GM12878 (cell line): ENCODE measurements around the gene PHLPP1. TPM values are rescaled to one million over a fixed set of nuclear protein-coding genes. Genes with fewer than 3 reads are reported as not detected.

Experiments used
- ATAC-seq: fragments of 200-7000 bp; cut with Tn5 transposase; 3 replicates; pipeline ENCODE4 v1.9.1; 2020; ENCODE audit warnings: mild to moderate bottlenecking, moderate library complexity
- BruUV-seq: library from RNA; stranded (reverse); fragments of 400-500 nt; replicated peaks from 2 replicates; lab custom pipeline; 2021; lab: Mats Ljungman, UMichigan
- CTCF ChIA-PET: fragments of 300-600 bp; sonication (Branson Sonifier 250); formaldehyde crosslinking; extraction: SDS; loops from one replicate; lab custom pipeline; 2021; ENCODE audit warnings: inconsistent platforms; lab: Yijun Ruan, JAX
- POLR2A ChIA-PET: fragments of 350-600 bp; formaldehyde crosslinking; extraction: SDS; loops from one replicate; lab custom pipeline; 2021; ENCODE audit warnings: inconsistent platforms; lab: Charles Lee
- RAD21 ChIA-PET: fragments of 300-600 bp; sonication (Branson Sonifier 250); formaldehyde crosslinking; loops from one replicate; lab custom pipeline; 2023; ENCODE audit warnings: antibody characterized with exemption; ENCODE audit not compliant: unreplicated experiment; lab: Charles Lee
- SMC1A ChIA-PET: fragments of 300-600 bp; sonication (Branson Sonifier 250); formaldehyde crosslinking; loops from one replicate; lab custom pipeline; 2023; ENCODE audit not compliant: unreplicated experiment, uncharacterized antibody; lab: Charles Lee
- DNase-seq: peaks from one replicate; pipeline ENCODE4 v3.0.0-alpha.2; 2011; ENCODE audit warnings: low read depth, low spot score
- FAIRE-seq: peaks from 3 replicates; lab custom pipeline; 2011; peaks lifted over from hg19 to GRCh38; lab: Jason Lieb, UNC
- H2AFZ ChIP-seq: 2 replicates; pipeline ENCODE4 v1.6.0; 2011; ENCODE audit warnings: low read depth, low read length, control low read depth; ENCODE audit not compliant: control insufficient read depth
- H3K27ac ChIP-seq: 2 replicates; pipeline ENCODE4 v1.5.1; 2011; ENCODE audit warnings: control low read depth; ENCODE audit not compliant: control insufficient read depth, insufficient read depth
- H3K27me3 ChIP-seq, 2 experiments: replicated peaks in 1 of 2; 2 replicates each; pipeline versions ENCODE4 v1.6.0 to v1.6.1; 2011; ENCODE audit warnings: low read length in 1 of 2; ENCODE audit not compliant: control insufficient read depth in 2 of 2, insufficient read depth in 2 of 2
- H3K36me3 ChIP-seq, 2 experiments: 2 replicates each; pipeline ENCODE4 v1.5.1; 2011; ENCODE audit warnings: low read length in 1 of 2; ENCODE audit not compliant: control insufficient read depth in 2 of 2, insufficient read depth in 2 of 2
- H3K4me1 ChIP-seq: 2 replicates; pipeline ENCODE4 v1.6.1; 2011; ENCODE audit warnings: mild to moderate bottlenecking, low read length, moderate library complexity, mixed read lengths; ENCODE audit not compliant: control insufficient read depth, insufficient read depth
- H3K4me2 ChIP-seq: 2 replicates; pipeline ENCODE4 v1.6.0; 2011; ENCODE audit warnings: control low read depth; ENCODE audit not compliant: control insufficient read depth, insufficient read depth
- H3K4me3 ChIP-seq: fragments of 200-600 bp; sonication (generic); 2 replicates; pipeline ENCODE4 v1.5.1; 2016
- H3K79me2 ChIP-seq: 2 replicates; pipeline ENCODE4 v1.6.0; 2011; ENCODE audit warnings: low read length; ENCODE audit not compliant: control insufficient read depth, insufficient read depth
- H3K9ac ChIP-seq: 2 replicates; pipeline ENCODE4 v1.8.0; 2011; ENCODE audit warnings: low read length, control low read depth, mixed read lengths; ENCODE audit not compliant: control insufficient read depth, insufficient read depth
- H3K9me3 ChIP-seq: replicated peaks from 3 replicates; pipeline ENCODE4 v1.5.1; 2011; ENCODE audit warnings: mild to moderate bottlenecking, low read length; ENCODE audit not compliant: control insufficient read depth, insufficient read depth
- H4K20me1 ChIP-seq: 2 replicates; pipeline ENCODE4 v1.6.0; 2011; ENCODE audit not compliant: control insufficient read depth, insufficient read depth
- BCL3 ChIP-seq: IDR thresholded peaks from 2 replicates; pipeline ENCODE4 v1.6.1; 2011; ENCODE audit warnings: borderline replicate concordance, low read depth, mild to moderate bottlenecking, moderate library complexity, low read length; ENCODE audit not compliant: insufficient read depth, poor library complexity, severe bottlenecking
- CBX5 ChIP-seq: sonication (generic); IDR thresholded peaks from 2 replicates; pipeline ENCODE4 v1.6.1; 2016; ENCODE audit warnings: low read depth, moderate library complexity, mild to moderate bottlenecking, inconsistent platforms
- DPF2 ChIP-seq: fragments of 450-650 bp; IDR thresholded peaks from 2 replicates; pipeline ENCODE4 v1.6.1; 2017; ENCODE audit warnings: mild to moderate bottlenecking
- E2F4 ChIP-seq: IDR thresholded peaks from 2 replicates; pipeline ENCODE4 v1.6.1; 2012; ENCODE audit warnings: low read depth, low read length, improper control_type of control experiment
- EED ChIP-seq: sonication (generic); IDR thresholded peaks from 2 replicates; pipeline ENCODE4 v1.6.1; 2016; ENCODE audit warnings: antibody characterized with exemption, low read depth
- ESRRA ChIP-seq: IDR thresholded peaks from 2 replicates; pipeline ENCODE4 v1.6.1; 2012; ENCODE audit warnings: mild to moderate bottlenecking, low read length, improper control_type of control experiment
- GATAD2B ChIP-seq: fragments of 450-650 bp; conservative IDR thresholded peaks from 2 replicates; pipeline ENCODE4 v1.6.1; 2017; ENCODE audit warnings: low read depth, mild to moderate bottlenecking, moderate library complexity
- KAT2A ChIP-seq: conservative IDR thresholded peaks from 2 replicates; pipeline ENCODE4 v1.6.1; 2011; ENCODE audit warnings: low read depth, low read length; ENCODE audit not compliant: control insufficient read depth
- MEF2A ChIP-seq: IDR thresholded peaks from 2 replicates; pipeline ENCODE4 v1.6.1; 2011; ENCODE audit warnings: low read depth, mild to moderate bottlenecking, low read length, moderate library complexity; ENCODE audit not compliant: insufficient read depth
- MEF2B ChIP-seq: fragments of 450-650 bp; IDR thresholded peaks from 2 replicates; pipeline ENCODE4 v1.6.1; 2018; ENCODE audit warnings: mild to moderate bottlenecking, moderate library complexity; ENCODE audit not compliant: partially characterized antibody, poor library complexity, severe bottlenecking
- MTA2 ChIP-seq: fragments of 450-650 bp; IDR thresholded peaks from 2 replicates; pipeline ENCODE4 v1.6.1; 2016; ENCODE audit warnings: low read depth, mild to moderate bottlenecking, moderate library complexity
- NR2C1 ChIP-seq: fragments of 450-650 bp; IDR thresholded peaks from 2 replicates; pipeline ENCODE4 v1.6.1; 2017; ENCODE audit warnings: antibody characterized with exemption, mild to moderate bottlenecking, moderate library complexity
- PAX8 ChIP-seq: fragments of 450-650 bp; IDR thresholded peaks from 2 replicates; pipeline ENCODE4 v1.6.1; 2017; ENCODE audit warnings: mild to moderate bottlenecking, moderate library complexity
- REST ChIP-seq: IDR thresholded peaks from 2 replicates; pipeline ENCODE4 v1.6.1; 2012; ENCODE audit warnings: mild to moderate bottlenecking, low read depth, low read length
- RFX5 ChIP-seq: IDR thresholded peaks from 2 replicates; pipeline ENCODE4 v1.6.1; 2011; ENCODE audit warnings: low read depth, low read length, improper control_type of control experiment
- SMAD5 ChIP-seq: IDR thresholded peaks from 2 replicates; pipeline ENCODE4 v1.6.1; 2016; ENCODE audit warnings: antibody characterized with exemption, low read depth
- SMARCA5 ChIP-seq: fragments of 450-650 bp; IDR thresholded peaks from 2 replicates; pipeline ENCODE4 v1.6.1; 2017; ENCODE audit warnings: mild to moderate bottlenecking
- TARDBP ChIP-seq: IDR thresholded peaks from 2 replicates; pipeline ENCODE4 v1.6.1; 2016; ENCODE audit warnings: borderline replicate concordance
- TCF12 ChIP-seq: IDR thresholded peaks from 2 replicates; pipeline ENCODE4 v1.6.1; 2011; ENCODE audit warnings: low read depth, mild to moderate bottlenecking, low read length
- WGBS: methylation state at CpG from one replicate; pipeline ENCODE4 v1.1.6; 2016; ENCODE audit warnings: low lambda C conversion rate; ENCODE audit not compliant: insufficient replicate concordance, insufficient coverage; ENCODE audit errors: missing lambda C conversion rate; 5-methylcytosine and 5-hydroxymethylcytosine counted together
- in situ Hi-C: fragments of 300-500 bp; cut with MboI; formaldehyde crosslinking; loops from 9 replicates; pipeline ENCODE4 v1.14.3; 2018; ENCODE audit warnings: mixed read lengths
- intact Hi-C: fragments of 100-400 bp; cut with micrococcal nuclease; formaldehyde crosslinking; loops from one replicate; pipeline ENCODE4 v1.14.2; 2022; ENCODE audit not compliant: unreplicated experiment
- polyA plus RNA-seq, 11 experiments: library from polyadenylated mRNA; depleted of rRNA in 4 of 11; unstranded in 6 of 11; stranded (reverse) in 5 of 11; fragments of >200 nt; fragmentation: Nextera tagmentation in 4 of 11; fragmentation: Illumina TruSeq in 1 of 11; extraction: Ambion mirVana in 4 of 11; extraction: Trizol in 1 of 11; gene quantifications; 1 replicate in 1 of 11; 2 replicates in 10 of 11; pipeline versions ENCODE4 v1.2.1 to v1.2.3, GENCODE V29; 2011 to 2016; ENCODE audit warnings: inconsistent platforms in 2 of 11, missing spikeins in 2 of 11, low read depth in 1 of 11
- total RNA-seq, 4 experiments: library from RNA; depleted of rRNA in 3 of 4; stranded (reverse); fragments of >200 nt in 3 of 4; fragmentation: Illumina TruSeq in 1 of 4; extraction: Trizol in 1 of 4; gene quantifications; 2 replicates each; pipeline versions ENCODE4 v1.2.1 to v1.2.3, GENCODE V29; 2013 to 2021

The PHLPP1 gene
- total and polyA plus RNA-seq, 10 of the 15 experiments (the other 5 are each of a cell fraction or from before 2014, with no cell fraction given) = 0.42 to 7.0 (median 1.9) TPM

- ChIA-PET CTCF (interaction anchor here (1.2 to 2.3 kb wide), 3 partner anchors 10 to 432 kb away, joined by 3 to 9 read pairs (median 8); no protein-coding TSS in a partner anchor), SMC1A (interaction anchor here (0.7 to 1.4 kb wide), 3 partner anchors 10 to 100 kb away, joined by 3 to 4 read pairs (median 3); no protein-coding TSS in a partner anchor), POLR2A (no interaction called here), RAD21 (no interaction called here)
- BruUV-seq = no TSS peak
- in situ Hi-C loops = no loop called here
- Histone ChIP-seq H3K9ac (no peak overlapping the region), H3K9me3 (no peaks in the 10 kb centered on the region), H3K79me2 (no peaks in the 10 kb centered on the region), H3K27ac (no peak overlapping the region), H3K27me3 (no peaks in the 10 kb centered on the region), H3K4me2 (no peak overlapping the region), H3K4me3 (no peak overlapping the region), H4K20me1 (no peaks in the 10 kb centered on the region), H3K36me3 (no peaks in the 10 kb centered on the region), H3K4me1 (no peaks in the 10 kb centered on the region), H2AFZ (no peak overlapping the region)
- no peak for TF ChIP-seq DPF2
- no peak for TF ChIP-seq MEF2B
- no peak for TF ChIP-seq SMAD5
- TF ChIP-seq RFX5 = no peak
- TF ChIP-seq PAX8 = no peak
- TF ChIP-seq BCL3 = no peak
- no peak for TF ChIP-seq REST
- TF ChIP-seq MEF2A = no peak
- TF ChIP-seq NR2C1 = no peak
- no peak for TF ChIP-seq E2F4
- no peak for TF ChIP-seq GATAD2B
- no peak for TF ChIP-seq TARDBP
- TF ChIP-seq SMARCA5 = no peak
- no peak for TF ChIP-seq KAT2A
- no peak for TF ChIP-seq TCF12
- TF ChIP-seq ESRRA = no peak
- no peak for TF ChIP-seq CBX5
- no peak for TF ChIP-seq EED
- TF ChIP-seq MTA2 = no peak
- DNase-seq = no peak
- no peak for FAIRE-seq
- no peak for ATAC-seq
- 65% methylated on average over 3 of the region's 3 CpGs for WGBS
- intact Hi-C loops = no loop called here
These were observed 291.9 kb downstream of the PHLPP1 start for GRCh38 chr18:63007231-63007630.
